ENCODE results near the gene AGT.

DNA sequence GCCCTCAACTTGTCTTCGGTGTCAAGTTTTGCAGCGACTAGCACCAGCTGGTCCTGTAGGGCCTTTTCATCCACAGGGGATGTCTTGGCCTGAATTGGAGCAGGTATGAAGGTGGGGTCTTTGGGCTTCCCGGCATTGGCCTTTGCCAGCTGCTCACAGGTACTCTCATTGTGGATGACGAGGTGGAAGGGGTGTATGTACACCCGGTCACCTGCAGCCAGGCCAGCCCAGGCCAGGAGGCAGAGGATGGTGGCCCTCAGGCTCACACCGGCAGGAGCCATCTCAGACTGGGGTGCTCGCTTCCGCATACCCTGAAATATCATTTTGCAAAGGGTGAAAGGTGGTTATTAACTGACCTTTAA is 3.4 kb downstream of the AGT start:
- TF ChIP-seq, protein P1, sequence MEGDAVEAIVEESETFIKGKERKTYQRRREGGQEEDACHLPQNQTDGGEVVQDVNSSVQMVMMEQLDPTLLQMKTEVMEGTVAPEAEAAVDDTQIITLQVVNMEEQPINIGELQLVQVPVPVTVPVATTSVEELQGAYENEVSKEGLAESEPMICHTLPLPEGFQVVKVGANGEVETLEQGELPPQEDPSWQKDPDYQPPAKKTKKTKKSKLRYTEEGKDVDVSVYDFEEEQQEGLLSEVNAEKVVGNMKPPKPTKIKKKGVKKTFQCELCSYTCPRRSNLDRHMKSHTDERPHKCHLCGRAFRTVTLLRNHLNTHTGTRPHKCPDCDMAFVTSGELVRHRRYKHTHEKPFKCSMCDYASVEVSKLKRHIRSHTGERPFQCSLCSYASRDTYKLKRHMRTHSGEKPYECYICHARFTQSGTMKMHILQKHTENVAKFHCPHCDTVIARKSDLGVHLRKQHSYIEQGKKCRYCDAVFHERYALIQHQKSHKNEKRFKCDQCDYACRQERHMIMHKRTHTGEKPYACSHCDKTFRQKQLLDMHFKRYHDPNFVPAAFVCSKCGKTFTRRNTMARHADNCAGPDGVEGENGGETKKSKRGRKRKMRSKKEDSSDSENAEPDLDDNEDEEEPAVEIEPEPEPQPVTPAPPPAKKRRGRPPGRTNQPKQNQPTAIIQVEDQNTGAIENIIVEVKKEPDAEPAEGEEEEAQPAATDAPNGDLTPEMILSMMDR (IDR thresholded peaks at IDR 0.05), result no peak
- no peak for TF ChIP-seq FOXK1 (CRISPR knock-in tag; IDR thresholded peaks at IDR 0.05)
- TF ChIP-seq IRF1 (CRISPR knock-in tag; IDR thresholded peaks at IDR 0.05), result no peak
- TF ChIP-seq SMAD3 (CRISPR knock-in tag; IDR thresholded peaks at IDR 0.05; ENCODE audit: borderline replicate concordance), result no peak
- TF ChIP-seq PREB (CRISPR knock-in tag; IDR thresholded peaks at IDR 0.05; ENCODE audit: borderline replicate concordance), result no peak
- TF ChIP-seq CREB1 (CRISPR knock-in tag; IDR thresholded peaks at IDR 0.05), result no peak
- TF ChIP-seq USF2 (CRISPR knock-in tag; IDR thresholded peaks at IDR 0.05), result no peak
- no peak for TF ChIP-seq ZNF232 (CRISPR knock-in tag; IDR thresholded peaks at IDR 0.05)
- TF ChIP-seq FOXP1 (CRISPR knock-in tag; IDR thresholded peaks at IDR 0.05; ENCODE audit: borderline replicate concordance), result no peak
- TF ChIP-seq, protein P2, sequence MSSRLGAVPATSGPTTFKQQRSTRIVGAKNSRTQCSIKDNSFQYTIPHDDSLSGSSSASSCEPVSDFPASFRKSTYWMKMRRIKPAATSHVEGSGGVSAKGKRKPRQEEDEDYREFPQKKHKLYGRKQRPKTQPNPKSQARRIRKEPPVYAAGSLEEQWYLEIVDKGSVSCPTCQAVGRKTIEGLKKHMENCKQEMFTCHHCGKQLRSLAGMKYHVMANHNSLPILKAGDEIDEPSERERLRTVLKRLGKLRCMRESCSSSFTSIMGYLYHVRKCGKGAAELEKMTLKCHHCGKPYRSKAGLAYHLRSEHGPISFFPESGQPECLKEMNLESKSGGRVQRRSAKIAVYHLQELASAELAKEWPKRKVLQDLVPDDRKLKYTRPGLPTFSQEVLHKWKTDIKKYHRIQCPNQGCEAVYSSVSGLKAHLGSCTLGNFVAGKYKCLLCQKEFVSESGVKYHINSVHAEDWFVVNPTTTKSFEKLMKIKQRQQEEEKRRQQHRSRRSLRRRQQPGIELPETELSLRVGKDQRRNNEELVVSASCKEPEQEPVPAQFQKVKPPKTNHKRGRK (CRISPR knock-in tag; IDR thresholded peaks at IDR 0.05; ENCODE audit: borderline replicate concordance), result no peak
- TF ChIP-seq MYBL2 (CRISPR knock-in tag; IDR thresholded peaks at IDR 0.05), result no peak
- TF ChIP-seq STAT6 (CRISPR knock-in tag; conservative IDR thresholded peaks at IDR 0.05; ENCODE audit: low read depth), result no peak
- TF ChIP-seq, protein P3, sequence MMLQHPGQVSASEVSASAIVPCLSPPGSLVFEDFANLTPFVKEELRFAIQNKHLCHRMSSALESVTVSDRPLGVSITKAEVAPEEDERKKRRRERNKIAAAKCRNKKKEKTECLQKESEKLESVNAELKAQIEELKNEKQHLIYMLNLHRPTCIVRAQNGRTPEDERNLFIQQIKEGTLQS (CRISPR knock-in tag; conservative IDR thresholded peaks at IDR 0.05), result no peak
- no peak for TF ChIP-seq FOXJ3 (CRISPR knock-in tag; IDR thresholded peaks at IDR 0.05; ENCODE audit: borderline replicate concordance)
